Ovary (tissue), 9 donors: ENCODE data around the gene FARS2. TPM values are rescaled to one million over a fixed set of nuclear protein-coding genes. Genes with fewer than 3 reads are reported as not detected.

ENCODE experiments used
- DNase-seq, 5 donors: peaks; one replicate each; pipeline ENCODE4 v3.0.0-alpha.2; 2019 to 2020
- H3K27ac ChIP-seq, 2 donors: fragments of 200-600 bp; one replicate each; pipeline versions ENCODE4 v1.5.1 to v1.8.0; 2019 to 2022
- H3K27me3 ChIP-seq: fragments of 200-600 bp; one replicate; pipeline ENCODE4 v1.8.0; 2022
- H3K36me3 ChIP-seq: fragments of 200-600 bp; sonication (generic); one replicate; pipeline ENCODE4 v1.5.1; 2019
- H3K4me1 ChIP-seq: one replicate; pipeline ENCODE4 v1.8.1; 2013; ENCODE audit warnings: mild to moderate bottlenecking, moderate library complexity; ENCODE audit not compliant: insufficient read depth
- H3K4me3 ChIP-seq: fragments of 200-600 bp; sonication (generic); one replicate; pipeline ENCODE4 v1.5.1; 2017
- H3K9me3 ChIP-seq, 2 donors: fragments of 200-600 bp in 1 of 2; sonication (generic) in 1 of 2; one replicate each; pipeline versions ENCODE4 v1.5.1 to v1.8.1; 2013 to 2019; ENCODE audit warnings: mild to moderate bottlenecking in 1 of 2, moderate library complexity in 1 of 2
- CTCF ChIP-seq, 3 donors: fragments of 450-650 bp in 2 of 3; fragments of 200-600 bp in 1 of 3; IDR thresholded peaks; one replicate each; pipeline versions ENCODE4 v1.5.1 to v1.8.0; 2016 to 2022; ENCODE audit warnings: antibody characterized with exemption in 3 of 3, mild to moderate bottlenecking in 1 of 3
- EP300 ChIP-seq: sonication (generic); formaldehyde crosslinking; IDR thresholded peaks from one replicate; pipeline ENCODE4 v1.6.1; 2017; ENCODE audit warnings: antibody characterized with exemption
- POLR2A ChIP-seq: fragments of 450-650 bp; IDR thresholded peaks from one replicate; pipeline ENCODE4 v1.6.1; 2017; ENCODE audit warnings: antibody characterized with exemption, mild to moderate bottlenecking, moderate library complexity
- WGBS, 3 donors: extraction: QIAGEN DNeasy Blood & Tissue Kit in 1 of 3; methylation state at CpG; one replicate each; pipeline versions ENCODE4 v1.1.5 to v1.1.7; 2013 to 2017; 5-methylcytosine and 5-hydroxymethylcytosine counted together
- intact Hi-C, 4 donors: fragments of 100-400 bp; cut with DNase I; formaldehyde crosslinking; loops; one replicate each; pipeline versions ENCODE4 v1.11.0 to v1.15.1; 2022 to 2023
- polyA plus RNA-seq, 2 donors: library from polyadenylated mRNA; stranded (reverse); fragments of 200-250 nt in 1 of 2; fragments of 350-450 nt in 1 of 2; fragmentation: Illumina TruSeq in 1 of 2; extraction: RNeasy Lipid Tissue Mini Kit (QIAGEN cat#74804) in 1 of 2; gene quantifications; one replicate each; pipeline ENCODE4 v1.2.3, GENCODE V29; 2013 to 2014
- total RNA-seq, 7 donors: library from RNA; depleted of rRNA in 2 of 7; stranded (reverse); fragments of >200 nt in 2 of 7; fragmentation: NEBNext Ultra II Directional in 3 of 7; extraction: Animal tissue kit (Norgen Biotek cat#: 25700) in 3 of 7; gene quantifications; one replicate each; pipeline versions ENCODE4 v1.1.0 to v1.2.4, GENCODE V29; 2016 to 2023
- donor health status: DM: no; HTN: no; CAD: no; lungs with moderate emphysema.
- donor health status: DM: no; HTN: no; CAD: no.
- donor health status: Bipolar disorder and iron deficiency.
- donor health status: DM: yes; HTN: yes; CAD: no.
- donor health status: DM: no; HTN: no; CAD: no.
- donor health status: DM: yes; HTN: yes; CAD: no.

The FARS2 gene
- total and polyA plus RNA-seq, 9 donors: 9.2 to 17.5 (median 11.0) TPM

- no peak for TF ChIP-seq POLR2A
- no peak for TF ChIP-seq EP300
- TF ChIP-seq CTCF (IDR thresholded peaks at IDR 0.05): no peak
These were observed 467.7 kb downstream of the FARS2 start for GRCh38 chr6:5729080-5729434.

GRCh38 chr6:5729813-5730517 is 468.7 kb downstream of the FARS2 start:
- Histone ChIP-seq H3K4me1 (no peaks in the 10 kb centered on the region), H3K27ac (no peak overlapping the region), H3K36me3 (no peaks in the 10 kb centered on the region), H3K4me3 (no peak overlapping the region), H3K27me3 (no peaks in the 10 kb centered on the region), H3K9me3 (no peaks in the 10 kb centered on the region)
- DNase-seq: no peak
- TF ChIP-seq EP300: no peak
- TF ChIP-seq CTCF (IDR thresholded peaks at IDR 0.05): no peak
- no peak for TF ChIP-seq POLR2A
- intact Hi-C loops: no loop called here
- WGBS, 3 donors: 45 to 55% (median 52%) methylated on average over 4 of the region's 4 CpGs

More at GRCh38 chr6:5729080-5729434, 467.7 kb downstream of the FARS2 start:
- H3K27me3 ChIP-seq: no peaks in the 10 kb centered on the region
- H3K36me3 ChIP-seq: no peaks in the 10 kb centered on the region
- no peak overlapping the region for H3K27ac ChIP-seq
- no peak for DNase-seq
- H3K4me1 ChIP-seq: no peaks in the 10 kb centered on the region
- no peak overlapping the region for H3K4me3 ChIP-seq
- H3K9me3 ChIP-seq: no peaks in the 10 kb centered on the region
- 66 to 76% (median 66%) methylated on average over 8 of the region's 8 CpGs for WGBS, 3 donors
- intact Hi-C loops: no loop called here

GRCh38 chr6:5730585-5731263 is 469.4 kb downstream of the FARS2 start:
- DNase-seq: no peak
- H3K9me3 ChIP-seq: no peaks in the 10 kb centered on the region
- no peaks in the 10 kb centered on the region for H3K36me3 ChIP-seq
- 76 to 89% (median 89%) methylated on average over 8 of the region's 8 CpGs for WGBS, 3 donors
- H3K4me1 ChIP-seq: no peaks in the 10 kb centered on the region
- no peaks in the 10 kb centered on the region for H3K27me3 ChIP-seq
- intact Hi-C loops: no loop called here
- H3K4me3 ChIP-seq: no peak overlapping the region
- TF ChIP-seq POLR2A: no peak
- TF ChIP-seq EP300: no peak
- no peak for TF ChIP-seq CTCF (IDR thresholded peaks at IDR 0.05)
- H3K27ac ChIP-seq: no peak overlapping the region

GRCh38 chr6:5731435-5731834 is 470.1 kb downstream of the FARS2 start:
- DNase-seq: no peak
- TF ChIP-seq POLR2A: no peak
- TF ChIP-seq EP300: no peak
- no peak for TF ChIP-seq CTCF (IDR thresholded peaks at IDR 0.05)
- H3K27ac ChIP-seq: no peak overlapping the region
- H3K4me1 ChIP-seq: no peaks in the 10 kb centered on the region
- WGBS, 3 donors: 96 to 97% (median 97%) methylated on average over 7 of the region's 7 CpGs
- H3K9me3 ChIP-seq: no peaks in the 10 kb centered on the region
- no peak overlapping the region for H3K4me3 ChIP-seq
- H3K27me3 ChIP-seq: no peaks in the 10 kb centered on the region
- H3K36me3 ChIP-seq: no peaks in the 10 kb centered on the region
- intact Hi-C loops: no loop called here
